Kidney (tissue), 14 donors: ENCODE results near the gene NAALADL1. TPM values are rescaled to one million over a fixed set of nuclear protein-coding genes. Genes with fewer than 3 reads are reported as not detected.

Experiments
- DNase-seq, 5 donors: peaks; one replicate each; pipeline ENCODE4 v3.0.0-alpha.2; 2013 to 2020
- FAIRE-seq: peaks from 2 replicates; lab custom pipeline; 2012; peaks lifted over from hg19 to GRCh38; lab: Jason Lieb, UNC
- H3K27ac ChIP-seq, 2 donors: one replicate each; pipeline ENCODE4 v1.7.0; 2013; ENCODE audit warnings: low read depth in 2 of 2, low read length in 2 of 2, inconsistent platforms in 1 of 2
- H3K27me3 ChIP-seq: one replicate; pipeline ENCODE4 v1.7.1; 2013; ENCODE audit warnings: low read length, inconsistent platforms; ENCODE audit not compliant: control insufficient read depth, insufficient read depth
- H3K36me3 ChIP-seq, 3 donors: one replicate each; pipeline versions ENCODE4 v1.7.0 to v1.7.1; 2013; ENCODE audit warnings: low read length in 3 of 3, control low read depth in 1 of 3, inconsistent platforms in 1 of 3; ENCODE audit not compliant: insufficient read depth in 3 of 3, control insufficient read depth in 2 of 3
- H3K4me1 ChIP-seq, 3 donors: one replicate each; pipeline versions ENCODE4 v1.7.0 to v1.7.1; 2013; ENCODE audit warnings: low read length in 3 of 3, inconsistent platforms in 1 of 3, low read depth in 1 of 3; ENCODE audit not compliant: control insufficient read depth in 2 of 3, insufficient read depth in 2 of 3
- H3K4me3 ChIP-seq, 3 donors: one replicate each; pipeline versions ENCODE4 v1.7.0 to v1.8.1; 2013; ENCODE audit warnings: low read length in 3 of 3, control low read depth in 1 of 3, inconsistent platforms in 1 of 3
- H3K9ac ChIP-seq, 3 donors: one replicate each; pipeline versions ENCODE4 v1.7.0 to v1.7.1; 2013; ENCODE audit warnings: low read length in 3 of 3, control low read depth in 1 of 3, inconsistent platforms in 1 of 3
- H3K9me3 ChIP-seq, 3 donors: one replicate each; pipeline versions ENCODE4 v1.7.0 to v1.7.1; 2013; ENCODE audit warnings: low read length in 3 of 3, control low read depth in 1 of 3, inconsistent platforms in 1 of 3; ENCODE audit not compliant: control insufficient read depth in 2 of 3, insufficient read depth in 1 of 3
- intact Hi-C: fragments of 100-400 bp; cut with DNase I; formaldehyde crosslinking; loops from one replicate; pipeline ENCODE4 v1.11.1; 2022
- polyA plus RNA-seq: library from polyadenylated mRNA; stranded (reverse); fragments of 350-450 nt; fragmentation: Illumina TruSeq; extraction: RNeasy Lipid Tissue Mini Kit (QIAGEN cat#74804); gene quantifications from one replicate; pipeline ENCODE4 v1.2.3, GENCODE V29; 2014; ENCODE audit warnings: low read depth, low replicate concordance; ENCODE audit not compliant: insufficient read depth
- total RNA-seq: library from RNA; stranded (reverse); fragmentation: NEBNext Ultra II Directional; extraction: Animal tissue kit (Norgen Biotek cat#: 25700); gene quantifications from one replicate; pipeline ENCODE4 v1.2.1, GENCODE V29; 2021
- TF ChIP-seq, protein P1 (sequence below): IDR thresholded peaks from 3 replicates; pipeline ENCODE4 v1.5.1; 2012; ENCODE audit warnings: mild to moderate bottlenecking, moderate library complexity, borderline replicate concordance; ENCODE audit not compliant: insufficient read depth; ENCODE audit errors: extremely low read depth
- donor health status: control.
- donor health status: control.
- donor health status: control.
- donor health status: control.
- donor health status: control.
- donor health status: DM: yes; HTN: yes; CAD: no.
- donor health status: Normal renal cell carcinoma (clear cell type).

The NAALADL1 gene
- total and polyA plus RNA-seq, 2 donors from 2014 or later, result 9.4 to 17.1 TPM

DNA sequence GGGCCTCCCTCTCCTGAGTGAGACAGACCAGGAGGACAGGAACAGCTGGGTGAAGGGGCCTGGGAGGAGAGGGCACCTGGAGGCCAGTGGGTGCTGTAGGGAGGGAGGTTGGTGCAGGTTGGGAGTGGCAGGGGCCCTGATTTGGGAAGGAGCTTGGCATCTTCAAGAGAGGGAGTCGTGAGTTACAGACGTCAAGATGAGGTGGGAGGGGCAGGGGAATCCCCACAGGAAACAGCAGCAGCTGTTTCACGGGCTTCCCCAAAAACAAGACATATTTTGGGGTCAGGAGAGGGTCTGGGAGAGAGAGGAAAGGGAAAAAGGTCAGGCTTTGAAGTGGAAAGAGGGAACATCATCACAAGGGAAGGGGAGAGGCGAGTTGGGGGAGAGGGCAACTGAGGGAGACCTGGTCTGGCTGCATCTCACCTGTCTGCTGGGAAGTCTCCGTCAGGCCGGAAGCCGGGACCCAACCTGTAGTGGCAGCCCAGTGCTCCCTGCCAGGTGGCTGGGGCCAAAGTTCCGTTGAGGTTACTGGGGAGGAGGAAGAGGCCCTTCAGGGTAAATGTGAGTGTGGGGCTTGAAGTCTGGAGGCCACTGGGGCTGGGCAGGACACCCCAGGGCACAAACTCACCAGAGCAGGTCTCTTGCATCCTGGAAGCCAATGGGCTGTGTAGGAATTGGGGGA lies 4.4 kb downstream of the NAALADL1 start:
- intact Hi-C loops, result no loop called here
- H3K27me3 ChIP-seq, result no peaks in the 10 kb centered on the region
- no peak overlapping the region for H3K9ac ChIP-seq
- no peak overlapping the region for H3K4me3 ChIP-seq
- no peak overlapping the region for H3K27ac ChIP-seq
- FAIRE-seq, result no peak
- H3K9me3 ChIP-seq, result no peaks in the 10 kb centered on the region
- H3K4me1 ChIP-seq, result no peaks in the 10 kb centered on the region
- TF ChIP-seq, protein P1, sequence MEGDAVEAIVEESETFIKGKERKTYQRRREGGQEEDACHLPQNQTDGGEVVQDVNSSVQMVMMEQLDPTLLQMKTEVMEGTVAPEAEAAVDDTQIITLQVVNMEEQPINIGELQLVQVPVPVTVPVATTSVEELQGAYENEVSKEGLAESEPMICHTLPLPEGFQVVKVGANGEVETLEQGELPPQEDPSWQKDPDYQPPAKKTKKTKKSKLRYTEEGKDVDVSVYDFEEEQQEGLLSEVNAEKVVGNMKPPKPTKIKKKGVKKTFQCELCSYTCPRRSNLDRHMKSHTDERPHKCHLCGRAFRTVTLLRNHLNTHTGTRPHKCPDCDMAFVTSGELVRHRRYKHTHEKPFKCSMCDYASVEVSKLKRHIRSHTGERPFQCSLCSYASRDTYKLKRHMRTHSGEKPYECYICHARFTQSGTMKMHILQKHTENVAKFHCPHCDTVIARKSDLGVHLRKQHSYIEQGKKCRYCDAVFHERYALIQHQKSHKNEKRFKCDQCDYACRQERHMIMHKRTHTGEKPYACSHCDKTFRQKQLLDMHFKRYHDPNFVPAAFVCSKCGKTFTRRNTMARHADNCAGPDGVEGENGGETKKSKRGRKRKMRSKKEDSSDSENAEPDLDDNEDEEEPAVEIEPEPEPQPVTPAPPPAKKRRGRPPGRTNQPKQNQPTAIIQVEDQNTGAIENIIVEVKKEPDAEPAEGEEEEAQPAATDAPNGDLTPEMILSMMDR, result no peak
- no peaks in the 10 kb centered on the region for H3K36me3 ChIP-seq
- no peak for DNase-seq

DNA sequence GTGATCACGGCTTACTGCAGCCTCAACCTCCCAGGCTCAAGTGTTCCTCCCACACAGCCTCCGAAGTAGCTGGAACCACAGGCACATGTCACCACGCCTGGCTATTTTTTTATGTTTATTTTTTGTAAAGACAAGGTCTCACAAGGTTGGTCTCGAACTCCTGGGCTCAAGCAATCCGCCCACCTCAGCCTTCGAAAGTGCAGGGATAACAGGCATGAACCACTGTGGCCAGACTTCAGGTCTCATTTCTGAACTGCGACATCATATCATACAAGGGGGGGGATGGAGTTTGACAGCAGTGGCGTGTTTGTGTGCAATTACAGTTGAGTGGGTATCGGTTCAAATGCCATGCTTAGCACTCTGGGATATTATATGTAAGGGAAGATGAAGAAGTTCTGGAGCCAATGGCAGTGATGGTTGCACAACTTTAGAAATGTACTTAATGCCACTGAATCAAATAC lies 6.9 kb downstream of the NAALADL1 start:
- Histone ChIP-seq H3K27me3 (no peaks in the 10 kb centered on the region), H3K9ac (no peak overlapping the region), H3K4me3 (no peak overlapping the region), H3K36me3 (no peaks in the 10 kb centered on the region), H3K27ac (no peak overlapping the region), H3K9me3 (no peaks in the 10 kb centered on the region), H3K4me1 (peaks cover 0 to 4% (median 0%) of the 10 kb centered on the region in 3 donors)
- FAIRE-seq, result no peak
- intact Hi-C loops, result no loop called here
- TF ChIP-seq, protein P1, result no peak
- no peak for DNase-seq

DNA sequence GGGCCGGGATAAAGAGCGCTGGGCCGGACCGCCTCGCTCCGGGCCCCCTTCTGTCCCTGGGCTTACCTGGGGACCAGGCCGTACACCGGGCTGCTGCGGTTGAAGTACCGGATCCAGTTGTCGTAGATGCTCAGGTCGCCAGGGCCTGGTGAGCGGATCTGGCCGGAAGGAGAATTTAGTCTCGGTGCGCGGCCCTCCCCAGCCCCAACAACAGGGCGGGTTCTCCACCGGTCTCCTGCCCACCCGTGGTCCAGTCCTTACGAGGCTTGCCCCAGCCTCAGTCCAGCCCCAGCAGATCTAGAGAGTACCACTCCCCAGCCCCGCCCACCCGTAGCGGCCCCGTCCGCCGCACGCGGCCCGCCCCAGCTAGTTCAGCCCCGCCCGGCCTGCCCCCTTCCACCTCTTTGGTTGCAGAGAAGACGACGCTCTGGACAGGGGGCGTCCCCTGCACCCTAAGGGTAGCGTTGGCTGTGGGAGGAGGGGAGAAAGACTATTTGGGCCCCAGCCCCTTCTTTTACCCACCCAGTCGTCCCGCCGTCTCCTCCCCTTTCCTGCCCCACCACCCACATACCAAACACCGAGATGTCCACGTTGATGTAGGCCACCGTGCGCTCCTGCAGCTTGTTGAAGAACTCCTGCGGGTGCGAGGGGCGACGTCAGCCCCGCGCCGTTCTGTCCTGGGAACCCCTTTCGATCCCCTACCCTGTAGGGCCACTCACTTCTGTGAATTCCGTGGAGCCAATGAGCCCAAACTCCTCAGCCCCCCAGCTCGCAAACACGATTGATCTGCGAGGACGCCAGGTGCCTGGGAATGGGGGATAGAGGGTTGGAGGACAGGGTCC lies 10.6 kb downstream of the NAALADL1 start:
- H3K27me3 ChIP-seq, result no peaks in the 10 kb centered on the region
- peaks cover 0 to 4% (median 0%) of the 10 kb centered on the region in 3 donors for H3K4me1 ChIP-seq
- no peak overlapping the region for H3K27ac ChIP-seq
- no peaks in the 10 kb centered on the region for H3K36me3 ChIP-seq
- intact Hi-C loops, result no loop called here
- H3K9ac ChIP-seq, result peak overlapping the region in 2 of 3 donors; percentile 8 to 26
- H3K4me3 ChIP-seq, result peak overlapping the region; percentile 33 to 58 (median 45)
- no peaks in the 10 kb centered on the region for H3K9me3 ChIP-seq
- FAIRE-seq (no peak), DNase-seq (peak in 3 of 5 donors; percentile 17 to 45 (median 22))
- TF ChIP-seq, protein P1, result no peak
